ENCODE results near the gene RAB11FIP4. TPM values are rescaled to one million over a fixed set of nuclear protein-coding genes. Genes with fewer than 3 reads are reported as not detected.

The RAB11FIP4 gene
- total and polyA plus RNA-seq, 4 donors = 5.2 to 19.1 (median 12.8) TPM

DNA sequence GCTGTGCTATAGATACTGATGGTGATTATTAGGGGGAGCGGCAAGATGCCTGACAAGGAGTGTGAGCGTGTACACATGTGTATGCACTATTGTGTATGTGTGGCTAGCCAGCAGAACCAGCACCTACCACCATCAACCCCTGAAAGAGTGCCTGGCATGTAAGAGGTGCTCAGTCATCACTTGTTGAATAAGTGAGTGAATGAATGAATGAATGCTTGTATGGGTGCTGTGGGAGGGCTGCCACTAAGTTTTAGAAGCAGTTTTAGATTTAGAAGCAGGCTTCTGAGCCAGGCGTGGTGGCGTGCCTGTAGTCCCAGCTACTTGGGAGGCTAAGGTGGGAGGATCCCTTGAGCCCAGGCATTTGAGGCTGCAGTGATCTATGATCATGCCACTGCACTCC is 37.0 kb downstream of the RAB11FIP4 start:
- Histone ChIP-seq H3K27me3 (ENCODE audit: control insufficient read depth in 3 of 3, insufficient read depth in 3 of 3, low read length in 2 of 3) (no peaks in the 10 kb centered on the region), H3K9ac (ENCODE audit: insufficient read depth in 1 of 2, low read length in 2 of 2) (no peak overlapping the region), H3K4me3 (no peak overlapping the region), H3K27ac (ENCODE audit: low read depth in 1 of 2, low read length in 1 of 2) (no peak overlapping the region), H3K9me3 (ENCODE audit: control insufficient read depth in 4 of 4, insufficient read depth in 3 of 4, low read length in 3 of 4) (peaks cover 0 to 5% (median 0%) of the 10 kb centered on the region in 4 donors), H3K4me1 (ENCODE audit: control insufficient read depth in 5 of 5, insufficient read depth in 5 of 5, low read length in 5 of 5) (peaks cover 0 to 13% (median 4%) of the 10 kb centered on the region in 5 donors), H3K36me3 (ENCODE audit: control insufficient read depth in 4 of 4, insufficient read depth in 4 of 4, low read length in 4 of 4) (no peaks in the 10 kb centered on the region)
- ATAC-seq (ENCODE audit: insufficient read depth, low FRiP score) = no peak
- WGBS, 2 donors = 88 to 90% methylated on average over 4 of the region's 4 CpGs
- TF ChIP-seq, protein P1, sequence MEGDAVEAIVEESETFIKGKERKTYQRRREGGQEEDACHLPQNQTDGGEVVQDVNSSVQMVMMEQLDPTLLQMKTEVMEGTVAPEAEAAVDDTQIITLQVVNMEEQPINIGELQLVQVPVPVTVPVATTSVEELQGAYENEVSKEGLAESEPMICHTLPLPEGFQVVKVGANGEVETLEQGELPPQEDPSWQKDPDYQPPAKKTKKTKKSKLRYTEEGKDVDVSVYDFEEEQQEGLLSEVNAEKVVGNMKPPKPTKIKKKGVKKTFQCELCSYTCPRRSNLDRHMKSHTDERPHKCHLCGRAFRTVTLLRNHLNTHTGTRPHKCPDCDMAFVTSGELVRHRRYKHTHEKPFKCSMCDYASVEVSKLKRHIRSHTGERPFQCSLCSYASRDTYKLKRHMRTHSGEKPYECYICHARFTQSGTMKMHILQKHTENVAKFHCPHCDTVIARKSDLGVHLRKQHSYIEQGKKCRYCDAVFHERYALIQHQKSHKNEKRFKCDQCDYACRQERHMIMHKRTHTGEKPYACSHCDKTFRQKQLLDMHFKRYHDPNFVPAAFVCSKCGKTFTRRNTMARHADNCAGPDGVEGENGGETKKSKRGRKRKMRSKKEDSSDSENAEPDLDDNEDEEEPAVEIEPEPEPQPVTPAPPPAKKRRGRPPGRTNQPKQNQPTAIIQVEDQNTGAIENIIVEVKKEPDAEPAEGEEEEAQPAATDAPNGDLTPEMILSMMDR (IDR thresholded peaks at IDR 0.05; ENCODE audit: control extremely low read depth, extremely low read depth) = no peak
- DNase-seq = no peak

DNA sequence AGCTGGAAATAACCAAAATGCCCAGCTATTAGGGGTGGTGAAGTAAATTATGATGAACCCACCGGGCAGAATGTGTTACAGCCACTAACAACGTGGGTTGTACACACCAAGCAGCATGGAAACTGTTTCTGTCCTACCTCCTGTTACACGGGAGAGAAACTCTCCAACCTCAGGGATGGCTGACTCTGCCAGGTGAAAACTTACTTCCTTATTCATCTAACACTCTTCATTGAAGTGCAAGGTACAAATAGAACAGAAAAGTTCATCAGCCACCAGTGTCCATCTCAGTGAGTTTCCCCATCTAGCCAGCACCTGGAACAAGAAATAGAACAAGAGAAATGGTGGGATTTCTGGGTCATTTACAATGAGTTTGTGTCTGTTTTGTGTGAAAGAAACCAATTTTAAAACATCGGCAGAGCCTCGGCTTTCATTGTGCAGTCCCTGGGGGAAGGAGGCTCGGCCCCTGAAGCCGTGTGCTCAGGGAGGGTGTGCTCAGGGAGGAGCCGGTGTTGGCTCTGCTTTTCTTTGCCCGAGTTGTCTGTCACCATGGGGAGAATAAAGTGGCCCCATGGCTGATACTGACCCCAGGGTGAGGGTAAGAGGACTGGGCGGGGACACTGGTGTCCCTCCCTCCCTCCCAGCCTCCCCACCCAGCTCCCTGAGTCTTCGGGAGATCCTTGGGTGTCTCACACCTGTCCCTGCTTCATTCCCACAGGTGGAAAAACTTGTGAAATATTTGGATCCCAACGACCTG is 39.8 kb downstream of the RAB11FIP4 start:
- Histone ChIP-seq H3K9me3 (ENCODE audit: control insufficient read depth in 4 of 4, insufficient read depth in 3 of 4, low read length in 3 of 4) (peaks cover 0 to 5% (median 0%) of the 10 kb centered on the region in 4 donors), H3K36me3 (ENCODE audit: control insufficient read depth in 4 of 4, insufficient read depth in 4 of 4, low read length in 4 of 4) (no peaks in the 10 kb centered on the region), H3K27ac (ENCODE audit: low read depth in 1 of 2, low read length in 1 of 2) (no peak overlapping the region), H3K4me3 (no peak overlapping the region), H3K4me1 (ENCODE audit: control insufficient read depth in 5 of 5, insufficient read depth in 5 of 5, low read length in 5 of 5) (peaks cover 0 to 13% (median 5%) of the 10 kb centered on the region in 5 donors), H3K9ac (ENCODE audit: insufficient read depth in 1 of 2, low read length in 2 of 2) (no peak overlapping the region), H3K27me3 (ENCODE audit: control insufficient read depth in 3 of 3, insufficient read depth in 3 of 3, low read length in 2 of 3) (no peaks in the 10 kb centered on the region)
- no peak for DNase-seq
- ATAC-seq (ENCODE audit: insufficient read depth, low FRiP score) = no peak
- WGBS, 2 donors = 48 to 69% methylated on average over 12 of the region's 12 CpGs
- TF ChIP-seq, protein P1 (IDR thresholded peaks at IDR 0.05; ENCODE audit: control extremely low read depth, extremely low read depth) = no peak

DNA sequence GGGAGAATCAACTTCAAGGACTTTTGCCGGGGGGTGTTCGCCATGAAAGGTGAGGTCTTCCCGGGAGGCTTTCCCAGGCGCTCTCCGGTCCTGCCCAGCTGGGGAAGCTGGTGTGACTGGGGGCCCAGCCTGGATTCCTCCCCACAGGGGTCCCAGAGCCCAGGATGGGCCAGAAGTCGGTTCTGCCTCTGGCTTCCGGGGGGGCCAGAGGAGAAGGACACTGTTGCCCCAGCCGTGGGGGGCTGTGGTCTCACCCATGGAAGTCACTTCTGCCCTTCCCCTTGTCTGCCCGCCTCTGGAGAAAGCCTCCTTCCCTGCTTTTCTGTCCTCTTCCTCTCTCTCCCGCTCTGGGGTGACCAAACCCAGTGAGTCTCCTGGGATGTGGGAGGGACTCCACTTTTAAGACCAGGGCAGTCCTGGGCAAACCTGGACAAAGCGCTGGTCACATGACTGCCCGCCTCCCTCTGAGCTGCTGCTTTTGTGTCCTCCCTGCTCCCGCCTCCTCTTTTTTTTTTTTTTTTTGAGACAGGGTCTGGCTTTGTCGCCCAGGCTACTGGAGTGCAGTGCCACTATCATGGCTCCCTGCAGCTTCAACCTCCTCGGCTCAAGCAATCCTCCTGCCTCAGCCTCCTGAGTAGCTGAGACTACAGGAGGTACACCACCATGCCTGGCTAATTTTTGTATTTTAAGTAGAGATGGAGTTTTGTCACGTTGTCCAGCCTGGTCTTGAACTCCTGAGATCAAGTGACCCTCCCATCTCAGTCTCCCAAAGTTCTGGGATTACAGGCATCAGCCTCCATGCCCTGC is 40.6 kb downstream of the RAB11FIP4 start:
- Histone ChIP-seq H3K9me3 (ENCODE audit: control insufficient read depth in 4 of 4, insufficient read depth in 3 of 4, low read length in 3 of 4) (peaks cover 0 to 5% (median 0%) of the 10 kb centered on the region in 4 donors), H3K4me1 (ENCODE audit: control insufficient read depth in 5 of 5, insufficient read depth in 5 of 5, low read length in 5 of 5) (peaks cover 0 to 13% (median 5%) of the 10 kb centered on the region in 5 donors), H3K9ac (ENCODE audit: insufficient read depth in 1 of 2, low read length in 2 of 2) (no peak overlapping the region), H3K36me3 (ENCODE audit: control insufficient read depth in 4 of 4, insufficient read depth in 4 of 4, low read length in 4 of 4) (no peaks in the 10 kb centered on the region), H3K4me3 (no peak overlapping the region), H3K27ac (ENCODE audit: low read depth in 1 of 2, low read length in 1 of 2) (no peak overlapping the region), H3K27me3 (ENCODE audit: control insufficient read depth in 3 of 3, insufficient read depth in 3 of 3, low read length in 2 of 3) (no peaks in the 10 kb centered on the region)
- DNase-seq = no peak
- TF ChIP-seq, protein P1 (IDR thresholded peaks at IDR 0.05; ENCODE audit: control extremely low read depth, extremely low read depth) = no peak
- no peak for ATAC-seq (ENCODE audit: insufficient read depth, low FRiP score)
- 71 to 81% methylated on average over 16 of the region's 16 CpGs for WGBS, 2 donors

All from lung (tissue), 12 donors.